ENCODE data around the gene CCDC50. TPM values are rescaled to one million over a fixed set of nuclear protein-coding genes. Genes with fewer than 3 reads are reported as not detected.

Gene CCDC50
- total RNA-seq, 1 experiment from 2014 or later: 21.0 TPM

DNA sequence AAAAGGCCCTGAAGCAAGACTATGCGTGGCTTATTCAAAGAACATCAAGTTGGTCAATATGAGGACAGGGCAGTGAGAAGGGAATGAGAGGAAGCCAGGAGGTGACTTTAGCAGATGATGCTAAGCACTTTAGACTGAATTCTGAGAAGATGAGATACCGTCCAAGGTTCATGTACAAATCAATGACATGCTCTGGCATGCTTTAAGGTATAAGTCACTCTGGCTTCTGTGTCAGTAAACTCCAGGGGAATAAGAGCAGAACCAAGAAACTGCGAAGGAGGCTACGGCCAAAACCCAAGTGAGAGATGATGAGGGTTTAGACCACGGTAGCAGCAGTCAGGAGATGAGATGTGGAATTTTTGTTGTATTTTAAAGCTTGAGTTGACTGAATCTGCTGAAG lies 8.9 kb upstream of the CCDC50 start:
- Histone ChIP-seq H2BK20ac (ENCODE audit: low read depth, low read length, poor library complexity, severe bottlenecking) (no peak overlapping the region), H4K8ac (replicated peaks; ENCODE audit: insufficient read length, low read depth, low read length) (no peak overlapping the region), H2BK15ac (ENCODE audit: low read depth, low read length) (no peak overlapping the region), H3K27me3 (ENCODE audit: insufficient read depth, low read length) (no peaks in the 10 kb centered on the region), H3K9ac (ENCODE audit: extremely low read depth, insufficient read length, low read length) (no peak overlapping the region), H3K79me1 (ENCODE audit: insufficient read depth, low read depth, low read length, poor library complexity, severe bottlenecking) (no peaks in the 10 kb centered on the region), H3K4me1 (ENCODE audit: insufficient read depth, low read length) (no peaks in the 10 kb centered on the region), H3T11ph (ENCODE audit: low read length) (no peak overlapping the region), H2BK5ac (ENCODE audit: insufficient read length, low read length) (no peak overlapping the region), H3K56ac (ENCODE audit: insufficient read length, low read depth, low read length) (no peak overlapping the region), H3K23ac (ENCODE audit: insufficient read length, low read depth, low read length) (no peak overlapping the region), H4K20me1 (ENCODE audit: control insufficient read depth, insufficient read depth, insufficient read length) (no peaks in the 10 kb centered on the region), H3K23me2 (ENCODE audit: insufficient read length, low read depth, low read length, poor library complexity, severe bottlenecking) (no peaks in the 10 kb centered on the region), H3K4ac (ENCODE audit: low read depth, low read length) (no peak overlapping the region), H4K5ac (ENCODE audit: insufficient read length, low read depth, low read length) (no peak overlapping the region), H2AFZ (ENCODE audit: low read length) (no peak overlapping the region), H2AK5ac (ENCODE audit: insufficient read length, low read length) (no peak overlapping the region), H3K9me3 (ENCODE audit: control insufficient read depth, low read depth, low read length) (no peaks in the 10 kb centered on the region), H3K18ac (ENCODE audit: insufficient read length, low read depth, low read length) (no peak overlapping the region), H3K79me2 (ENCODE audit: insufficient read depth, low read length) (no peaks in the 10 kb centered on the region), H3K4me2 (ENCODE audit: insufficient read depth, insufficient read length, low read length) (no peak overlapping the region), H4K91ac (ENCODE audit: insufficient read length, low read depth, low read length) (no peak overlapping the region), H2BK12ac (ENCODE audit: insufficient read length, low read depth, low read length) (no peak overlapping the region), H3K27ac (ENCODE audit: insufficient read length, low read depth, low read length) (no peak overlapping the region), H2BK120ac (ENCODE audit: low read depth, low read length, poor library complexity, severe bottlenecking) (no peak overlapping the region), H3K14ac (ENCODE audit: insufficient read depth, low read length) (no peak overlapping the region)
- Mint-ChIP-seq H3K9me3 (no peaks in the 10 kb centered on the region), H3K4me3 (no peak overlapping the region), H3K27ac (no peak overlapping the region), H3K4me1 (no peaks in the 10 kb centered on the region), H3K36me3 (ENCODE audit: insufficient read depth in 1 of 3, low read depth in 3 of 3) (no peaks in the 10 kb centered on the region; a peak in 1 of 7 replicates), H3K27me3 (ENCODE audit: low read depth) (peaks cover 6% of the 10 kb centered on the region; the same call in 1 of the 2 replicates)
- TF ChIP-seq, protein P1, sequence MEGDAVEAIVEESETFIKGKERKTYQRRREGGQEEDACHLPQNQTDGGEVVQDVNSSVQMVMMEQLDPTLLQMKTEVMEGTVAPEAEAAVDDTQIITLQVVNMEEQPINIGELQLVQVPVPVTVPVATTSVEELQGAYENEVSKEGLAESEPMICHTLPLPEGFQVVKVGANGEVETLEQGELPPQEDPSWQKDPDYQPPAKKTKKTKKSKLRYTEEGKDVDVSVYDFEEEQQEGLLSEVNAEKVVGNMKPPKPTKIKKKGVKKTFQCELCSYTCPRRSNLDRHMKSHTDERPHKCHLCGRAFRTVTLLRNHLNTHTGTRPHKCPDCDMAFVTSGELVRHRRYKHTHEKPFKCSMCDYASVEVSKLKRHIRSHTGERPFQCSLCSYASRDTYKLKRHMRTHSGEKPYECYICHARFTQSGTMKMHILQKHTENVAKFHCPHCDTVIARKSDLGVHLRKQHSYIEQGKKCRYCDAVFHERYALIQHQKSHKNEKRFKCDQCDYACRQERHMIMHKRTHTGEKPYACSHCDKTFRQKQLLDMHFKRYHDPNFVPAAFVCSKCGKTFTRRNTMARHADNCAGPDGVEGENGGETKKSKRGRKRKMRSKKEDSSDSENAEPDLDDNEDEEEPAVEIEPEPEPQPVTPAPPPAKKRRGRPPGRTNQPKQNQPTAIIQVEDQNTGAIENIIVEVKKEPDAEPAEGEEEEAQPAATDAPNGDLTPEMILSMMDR (conservative IDR thresholded peaks at IDR 0.05): no peak
- DNase-seq: no peak
- no CpG with 5 or more reads among the region's 5 CpGs for WGBS (ENCODE audit: extremely low coverage, insufficient read length, low lambda C conversion rate)

Measured in H9 (cell line).